ENCODE data around the gene IL6ST.

DNA sequence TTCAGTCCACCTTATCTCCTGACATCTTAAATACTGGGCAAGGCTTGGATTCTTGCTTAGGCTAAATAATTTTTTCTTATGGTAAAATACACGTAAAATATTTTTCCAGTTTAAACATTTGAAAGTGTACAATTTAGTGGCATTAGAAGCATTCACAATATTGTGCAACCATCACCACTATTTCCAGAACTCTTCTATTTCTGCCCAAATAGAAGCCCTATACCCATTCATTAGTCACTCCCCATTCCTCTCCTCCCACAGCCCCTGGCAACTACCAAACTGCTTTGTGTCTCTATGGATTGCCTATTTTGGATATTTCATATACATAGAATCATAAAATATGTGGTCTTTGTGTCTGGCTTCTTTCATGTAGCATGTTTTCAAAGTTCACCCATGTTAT is 86.0 kb downstream of the IL6ST start:
- TF ChIP-seq, protein P1, sequence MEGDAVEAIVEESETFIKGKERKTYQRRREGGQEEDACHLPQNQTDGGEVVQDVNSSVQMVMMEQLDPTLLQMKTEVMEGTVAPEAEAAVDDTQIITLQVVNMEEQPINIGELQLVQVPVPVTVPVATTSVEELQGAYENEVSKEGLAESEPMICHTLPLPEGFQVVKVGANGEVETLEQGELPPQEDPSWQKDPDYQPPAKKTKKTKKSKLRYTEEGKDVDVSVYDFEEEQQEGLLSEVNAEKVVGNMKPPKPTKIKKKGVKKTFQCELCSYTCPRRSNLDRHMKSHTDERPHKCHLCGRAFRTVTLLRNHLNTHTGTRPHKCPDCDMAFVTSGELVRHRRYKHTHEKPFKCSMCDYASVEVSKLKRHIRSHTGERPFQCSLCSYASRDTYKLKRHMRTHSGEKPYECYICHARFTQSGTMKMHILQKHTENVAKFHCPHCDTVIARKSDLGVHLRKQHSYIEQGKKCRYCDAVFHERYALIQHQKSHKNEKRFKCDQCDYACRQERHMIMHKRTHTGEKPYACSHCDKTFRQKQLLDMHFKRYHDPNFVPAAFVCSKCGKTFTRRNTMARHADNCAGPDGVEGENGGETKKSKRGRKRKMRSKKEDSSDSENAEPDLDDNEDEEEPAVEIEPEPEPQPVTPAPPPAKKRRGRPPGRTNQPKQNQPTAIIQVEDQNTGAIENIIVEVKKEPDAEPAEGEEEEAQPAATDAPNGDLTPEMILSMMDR (IDR thresholded peaks at IDR 0.05), result no peak
- no peak for TF ChIP-seq POLR2A (IDR thresholded peaks at IDR 0.05)
